GM12891 (cell line): ENCODE measurements around the gene EHD4.

ENCODE experiments used
- DNase-seq: peaks from one replicate; pipeline ENCODE4 v3.0.0; 2011; ENCODE audit warnings: low spot score; ENCODE audit not compliant: insufficient read length
- FAIRE-seq: peaks from 2 replicates; lab custom pipeline; 2011; peaks lifted over from hg19 to GRCh38; lab: Jason Lieb, UNC
- PAX5 ChIP-seq: IDR thresholded peaks from 2 replicates; pipeline ENCODE4 v1.6.1; 2011; ENCODE audit warnings: low read length, moderate library complexity, mild to moderate bottlenecking; ENCODE audit not compliant: insufficient read depth, severe bottlenecking
- POLR2A ChIP-seq: IDR thresholded peaks from 2 replicates; pipeline ENCODE4 v1.6.1; 2011; ENCODE audit warnings: low read depth, low read length, control low read depth
- POLR2AphosphoS5 ChIP-seq: IDR thresholded peaks from 2 replicates; pipeline ENCODE4 v1.6.1; 2011; ENCODE audit warnings: low read depth, low read length, control low read depth
- POU2F2 ChIP-seq: IDR thresholded peaks from 2 replicates; pipeline ENCODE4 v1.6.1; 2011; ENCODE audit warnings: low read depth, mild to moderate bottlenecking, control low read depth, low read length, moderate library complexity
- SPI1 ChIP-seq: IDR thresholded peaks from 2 replicates; pipeline ENCODE4 v1.6.1; 2011; ENCODE audit warnings: low read depth, low read length, control low read depth
- TAF1 ChIP-seq: IDR thresholded peaks from 2 replicates; pipeline ENCODE4 v1.6.1; 2011; ENCODE audit warnings: low read depth, low read length, control low read depth

Gene EHD4

GRCh38 chr15:41877631-41878354 lies 94.6 kb downstream of the EHD4 start:
- no peak for DNase-seq
- no peak for FAIRE-seq
- TF ChIP-seq SPI1: no peak
- TF ChIP-seq POLR2A: no peak
- TF ChIP-seq PAX5: no peak
- no peak for TF ChIP-seq POLR2AphosphoS5
- no peak for TF ChIP-seq TAF1

GRCh38 chr15:41876689-41877088 lies 95.7 kb downstream of the EHD4 start:
- TF ChIP-seq PAX5: no peak
- TF ChIP-seq POLR2AphosphoS5: no peak
- no peak for TF ChIP-seq TAF1
- FAIRE-seq (no peak), DNase-seq (no peak)

GRCh38 chr15:41876007-41876406 lies 96.3 kb downstream of the EHD4 start:
- TF ChIP-seq PAX5 (no peak), POLR2AphosphoS5 (no peak), SPI1 (no peak), POU2F2 (no peak), POLR2A (no peak), TAF1 (no peak)
- no peak for FAIRE-seq
- no peak for DNase-seq

GRCh38 chr15:41874736-41875135 lies 97.6 kb downstream of the EHD4 start:
- FAIRE-seq (no peak), DNase-seq (no peak)
- TF ChIP-seq TAF1 (no peak), POLR2AphosphoS5 (no peak), PAX5 (no peak), SPI1 (no peak), POLR2A (no peak), POU2F2 (no peak)

GRCh38 chr15:41873711-41874110 lies 98.6 kb downstream of the EHD4 start:
- DNase-seq: no peak
- no peak for TF ChIP-seq POLR2AphosphoS5
- TF ChIP-seq POU2F2: no peak
- no peak for TF ChIP-seq TAF1
- no peak for TF ChIP-seq POLR2A
- no peak for TF ChIP-seq SPI1
- no peak for TF ChIP-seq PAX5
- no peak for FAIRE-seq

- TF ChIP-seq POLR2A (no peak), POLR2AphosphoS5 (no peak), SPI1 (no peak), POU2F2 (no peak)
- FAIRE-seq: no peak
Measured at GRCh38 chr15:41872166-41872747, 100.1 kb downstream of the EHD4 start.

GRCh38 chr15:41871175-41871905 lies 101.0 kb downstream of the EHD4 start:
- FAIRE-seq (no peak), DNase-seq (no peak)
- TF ChIP-seq TAF1 (no peak), POLR2AphosphoS5 (no peak), POU2F2 (no peak), SPI1 (no peak), PAX5 (no peak), POLR2A (no peak)

More at GRCh38 chr15:41872166-41872747, 100.1 kb downstream of the EHD4 start:
- no peak for DNase-seq

- DNase-seq: no peak
- FAIRE-seq: no peak
- TF ChIP-seq SPI1: no peak
Measured at GRCh38 chr15:41870689-41871081, 101.7 kb downstream of the EHD4 start.

GRCh38 chr15:41869770-41870688 lies 102.3 kb downstream of the EHD4 start:
- no peak for TF ChIP-seq TAF1
- TF ChIP-seq POU2F2: no peak
- TF ChIP-seq SPI1: no peak
- no peak for TF ChIP-seq POLR2AphosphoS5
- no peak for TF ChIP-seq PAX5
- no peak for TF ChIP-seq POLR2A
- no peak for DNase-seq
- no peak for FAIRE-seq

- FAIRE-seq (no peak), DNase-seq (no peak)
- no peak for TF ChIP-seq SPI1
- TF ChIP-seq POLR2AphosphoS5: no peak
- no peak for TF ChIP-seq TAF1
- TF ChIP-seq PAX5: no peak
- TF ChIP-seq POLR2A: no peak
- TF ChIP-seq POU2F2: no peak
Measured at GRCh38 chr15:41868321-41868720, 104.0 kb downstream of the EHD4 start.
